GM10248 (cell line): ENCODE results near the gene ERVFRD-1.

ENCODE experiments used
- CTCF ChIA-PET: fragments of 300-600 bp; sonication (Branson Sonifier 250); formaldehyde crosslinking; extraction: SDS; loops from one replicate; lab custom pipeline; 2021; ENCODE audit warnings: antibody characterized with exemption; lab: Yijun Ruan, JAX
- POLR2A ChIA-PET: fragments of 350-650 bp; sonication (Branson Sonifier 250); formaldehyde crosslinking; extraction: SDS; loops from one replicate; lab custom pipeline; 2020; ENCODE audit warnings: antibody characterized with exemption; lab: Yijun Ruan, JAX
- DNase-seq: peaks from one replicate; pipeline ENCODE4 v3.0.0; 2012; ENCODE audit errors: extremely low spot score
- TF ChIP-seq, protein P1 (sequence below): IDR thresholded peaks from 2 replicates; pipeline ENCODE4 v1.5.1; 2012; ENCODE audit warnings: mild to moderate bottlenecking, low read depth; ENCODE audit errors: extremely low read depth, missing control alignments, control extremely low read depth

The ERVFRD-1 gene

GRCh38 chr6:11141295-11141694, 29.8 kb upstream of the ERVFRD-1 start:
- TF ChIP-seq, protein P1, sequence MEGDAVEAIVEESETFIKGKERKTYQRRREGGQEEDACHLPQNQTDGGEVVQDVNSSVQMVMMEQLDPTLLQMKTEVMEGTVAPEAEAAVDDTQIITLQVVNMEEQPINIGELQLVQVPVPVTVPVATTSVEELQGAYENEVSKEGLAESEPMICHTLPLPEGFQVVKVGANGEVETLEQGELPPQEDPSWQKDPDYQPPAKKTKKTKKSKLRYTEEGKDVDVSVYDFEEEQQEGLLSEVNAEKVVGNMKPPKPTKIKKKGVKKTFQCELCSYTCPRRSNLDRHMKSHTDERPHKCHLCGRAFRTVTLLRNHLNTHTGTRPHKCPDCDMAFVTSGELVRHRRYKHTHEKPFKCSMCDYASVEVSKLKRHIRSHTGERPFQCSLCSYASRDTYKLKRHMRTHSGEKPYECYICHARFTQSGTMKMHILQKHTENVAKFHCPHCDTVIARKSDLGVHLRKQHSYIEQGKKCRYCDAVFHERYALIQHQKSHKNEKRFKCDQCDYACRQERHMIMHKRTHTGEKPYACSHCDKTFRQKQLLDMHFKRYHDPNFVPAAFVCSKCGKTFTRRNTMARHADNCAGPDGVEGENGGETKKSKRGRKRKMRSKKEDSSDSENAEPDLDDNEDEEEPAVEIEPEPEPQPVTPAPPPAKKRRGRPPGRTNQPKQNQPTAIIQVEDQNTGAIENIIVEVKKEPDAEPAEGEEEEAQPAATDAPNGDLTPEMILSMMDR: no peak

DNA sequence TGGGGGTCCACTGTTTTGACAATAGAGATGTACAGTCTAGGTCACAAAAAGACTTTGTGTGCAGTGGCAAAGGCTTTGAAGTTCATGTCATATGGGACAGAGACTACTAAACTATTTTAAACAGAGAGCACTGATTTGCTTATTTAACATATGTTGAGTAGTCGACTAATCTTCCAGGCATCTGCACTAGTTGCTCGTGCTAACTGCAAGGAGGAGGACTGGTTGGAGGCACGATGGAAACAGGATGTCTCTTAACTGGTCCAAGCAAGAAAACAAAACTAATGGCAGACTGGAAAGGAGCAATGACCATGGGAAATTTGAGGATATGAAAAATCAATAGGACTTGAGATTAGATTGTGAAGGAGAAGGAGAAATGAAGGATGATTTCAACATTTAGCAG, 28.5 kb upstream of the ERVFRD-1 start:
- ChIA-PET CTCF (interaction anchor here (0.7 to 2.6 kb wide), 3 partner anchors 10 to 435 kb away, joined by 3 to 12 read pairs (median 3); no protein-coding TSS in a partner anchor), POLR2A (no interaction called here)
- no peak for DNase-seq
- TF ChIP-seq, protein P1: no peak

More at GRCh38 chr6:11141295-11141694, 29.8 kb upstream of the ERVFRD-1 start:
- ChIA-PET POLR2A (interaction anchor here (0.7 kb wide), 1 partner anchor 70 kb away, joined by 4 read pairs; no protein-coding TSS in a partner anchor), CTCF (interaction anchor here (1.1 kb wide), 1 partner anchor 355 kb away, joined by 3 read pairs; no protein-coding TSS in a partner anchor)
- no peak for DNase-seq

GRCh38 chr6:11139051-11139960, 27.8 kb upstream of the ERVFRD-1 start:
- no peak for DNase-seq
- TF ChIP-seq, protein P1: no peak
- ChIA-PET POLR2A (no interaction called here), CTCF (interaction anchor here (0.7 to 2.6 kb wide), 3 partner anchors 9 to 436 kb away, joined by 3 to 12 read pairs (median 3); no protein-coding TSS in a partner anchor)

DNA sequence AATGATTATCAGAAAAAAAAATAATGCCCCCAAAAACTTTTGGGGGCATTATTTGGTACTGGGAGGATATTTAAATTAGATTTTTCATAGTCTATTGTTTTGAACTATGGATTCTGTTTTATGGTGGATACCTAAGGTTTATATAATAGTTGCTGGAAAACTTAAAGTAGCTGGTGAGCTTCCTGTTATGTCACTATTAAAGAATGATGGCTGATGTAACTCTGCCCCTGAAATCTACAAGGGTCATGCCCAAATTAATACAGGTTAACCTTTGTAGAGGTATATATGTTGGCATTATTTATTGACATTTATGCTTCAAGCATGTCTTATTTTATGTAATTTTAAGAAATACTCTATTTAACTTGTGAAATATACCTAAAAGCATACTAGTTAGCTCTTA, 25.3 kb upstream of the ERVFRD-1 start:
- no peak for DNase-seq
- POLR2A ChIA-PET: no interaction called here
- TF ChIP-seq, protein P1: no peak
- CTCF ChIA-PET: interaction anchor here (0.8 to 2.7 kb wide), 5 partner anchors 13 to 439 kb away, joined by 3 to 17 read pairs (median 4); partner anchors contain the start of gene SMIM13

- no peak for DNase-seq
- TF ChIP-seq, protein P1: no peak
- ChIA-PET CTCF (interaction anchor here (0.9 to 1.2 kb wide), 2 partner anchors 10 to 442 kb away, joined by 3 read pairs; no protein-coding TSS in a partner anchor), POLR2A (no interaction called here)
Observed at GRCh38 chr6:11133281-11133680, 21.8 kb upstream of the ERVFRD-1 start.

DNA sequence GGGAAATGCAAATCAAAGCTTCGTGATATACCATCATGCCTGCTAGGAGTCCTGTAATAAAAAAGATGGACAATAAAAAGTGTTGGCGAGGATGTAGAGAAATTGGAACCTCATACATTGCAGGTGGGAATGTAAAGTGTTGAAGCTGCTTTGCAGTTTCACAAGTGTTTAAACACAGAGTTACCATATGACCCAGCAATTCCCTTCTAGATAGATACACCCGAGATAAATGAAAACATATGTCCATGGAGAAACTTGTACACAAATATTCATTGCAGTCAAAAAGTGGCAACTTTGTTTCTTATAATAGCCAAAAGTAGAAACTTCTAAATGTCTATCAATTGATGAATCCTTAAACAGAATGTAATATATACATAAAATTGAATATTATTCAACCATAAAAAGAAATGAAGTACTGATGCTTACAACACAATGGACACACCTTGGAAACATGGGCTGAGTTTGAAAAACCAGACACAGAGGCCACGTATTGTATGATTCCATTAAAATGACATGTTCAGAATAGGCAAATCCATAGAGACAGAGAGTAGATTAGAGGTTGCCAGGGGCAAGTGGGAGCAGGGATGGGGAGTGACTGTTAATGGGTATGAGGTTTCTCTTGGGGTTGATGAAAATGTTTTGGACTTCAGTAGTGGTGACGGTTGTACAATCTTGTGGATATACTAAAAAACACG, 20.8 kb upstream of the ERVFRD-1 start:
- ChIA-PET CTCF (interaction anchor here (1.2 kb wide), 2 partner anchors 364 to 442 kb away, joined by 3 to 4 read pairs; no protein-coding TSS in a partner anchor), POLR2A (no interaction called here)
- TF ChIP-seq, protein P1: no peak
- no peak for DNase-seq
